BLaER1 treated with 17β-estradiol and CSF1 and Interleukin-3, amounts not matched to agents 10 nM and 100 nM (cell line): ENCODE results near the gene PRKAR1A.
A peak's percentile ranks its signal among the peaks of the same experiment; 100 is the strongest.
"Not testable (repeated sequence)": the region's sequence is repeated elsewhere in the genome, so short reads cannot be mapped to it uniquely, and the experiment has no call there.

Experiments
- H3K27ac ChIP-seq, 11 experiments: shearing (Covaris generic); formaldehyde crosslinking; 2 replicates each; pipeline ENCODE4 v1.8.1; 2022
- H3K27me3 ChIP-seq, 11 experiments: shearing (Covaris generic); formaldehyde crosslinking; 2 replicates each; pipeline ENCODE4 v1.8.1; 2022
- H3K36me3 ChIP-seq, 11 experiments: shearing (Covaris generic); formaldehyde crosslinking; 2 replicates each; pipeline ENCODE4 v1.8.1; 2022
- H3K4me1 ChIP-seq, 10 experiments: shearing (Covaris generic); formaldehyde crosslinking; 2 replicates each; pipeline ENCODE4 v1.8.1; 2022
- H3K4me2 ChIP-seq, 11 experiments: shearing (Covaris generic); formaldehyde crosslinking; 2 replicates each; pipeline ENCODE4 v1.8.1; 2022
- H3K4me3 ChIP-seq, 10 experiments: shearing (Covaris generic); formaldehyde crosslinking; 2 replicates each; pipeline ENCODE4 v1.8.1; 2022
- H3K9ac ChIP-seq, 11 experiments: shearing (Covaris generic); formaldehyde crosslinking; 2 replicates each; pipeline ENCODE4 v1.8.1; 2022
- H3K9me3 ChIP-seq, 11 experiments: shearing (Covaris generic); formaldehyde crosslinking; replicated peaks in 1 of 11; 2 replicates each; pipeline ENCODE4 v1.8.1; 2022
- H4K20me1 ChIP-seq, 11 experiments: shearing (Covaris generic); formaldehyde crosslinking; 2 replicates each; pipeline ENCODE4 v1.8.1; 2022
- Cebpa-rat ChIP-seq, 11 experiments: shearing (Covaris generic); IDR thresholded peaks; 2 replicates each; pipeline ENCODE4 v1.8.1; 2022

The PRKAR1A gene

DNA sequence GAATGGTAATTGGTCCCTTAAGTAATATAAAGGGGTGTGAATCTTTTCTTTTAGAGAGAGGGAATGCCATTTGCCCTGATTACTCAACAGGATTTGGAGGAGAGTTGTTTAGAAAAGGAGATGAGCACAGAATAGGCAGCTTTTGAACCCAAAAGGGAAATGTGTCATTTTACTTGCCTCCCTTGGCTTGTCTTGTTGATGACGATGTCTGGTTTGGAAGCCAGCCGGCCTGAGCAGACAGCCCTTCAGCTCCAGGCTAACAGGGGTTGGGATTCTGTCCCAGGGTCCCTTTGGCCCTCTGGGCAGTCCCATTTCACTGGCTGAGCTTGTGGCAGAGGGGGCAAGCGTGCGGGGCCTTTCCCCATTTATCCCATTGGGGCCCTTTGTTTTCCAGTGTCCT is 22.3 kb upstream of the PRKAR1A start:
- Histone ChIP-seq H3K27me3 (no peaks in the 10 kb centered on the region), H3K36me3 (no peaks in the 10 kb centered on the region), H3K9me3 (peaks cover 0 to 5% (median 0%) of the 10 kb centered on the region in 11 experiments; a peak in 1 of 22 replicates), H3K4me2 (peak overlapping the region in 7 of 11 experiments; percentile 68 to 87 (median 82); a peak in 12 of 22 replicates), H3K27ac (peak overlapping the region in 5 of 11 experiments; percentile 7 to 76 (median 10); a peak in 3 of 22 replicates), H3K9ac (no peak overlapping the region), H3K4me3 (no peak overlapping the region), H3K4me1 (peaks cover 33 to 82% (median 58%) of the 10 kb centered on the region in 10 experiments), H4K20me1 (no peaks in the 10 kb centered on the region)
- no peak for TF ChIP-seq Cebpa-rat (IDR thresholded peaks at IDR 0.05)

DNA sequence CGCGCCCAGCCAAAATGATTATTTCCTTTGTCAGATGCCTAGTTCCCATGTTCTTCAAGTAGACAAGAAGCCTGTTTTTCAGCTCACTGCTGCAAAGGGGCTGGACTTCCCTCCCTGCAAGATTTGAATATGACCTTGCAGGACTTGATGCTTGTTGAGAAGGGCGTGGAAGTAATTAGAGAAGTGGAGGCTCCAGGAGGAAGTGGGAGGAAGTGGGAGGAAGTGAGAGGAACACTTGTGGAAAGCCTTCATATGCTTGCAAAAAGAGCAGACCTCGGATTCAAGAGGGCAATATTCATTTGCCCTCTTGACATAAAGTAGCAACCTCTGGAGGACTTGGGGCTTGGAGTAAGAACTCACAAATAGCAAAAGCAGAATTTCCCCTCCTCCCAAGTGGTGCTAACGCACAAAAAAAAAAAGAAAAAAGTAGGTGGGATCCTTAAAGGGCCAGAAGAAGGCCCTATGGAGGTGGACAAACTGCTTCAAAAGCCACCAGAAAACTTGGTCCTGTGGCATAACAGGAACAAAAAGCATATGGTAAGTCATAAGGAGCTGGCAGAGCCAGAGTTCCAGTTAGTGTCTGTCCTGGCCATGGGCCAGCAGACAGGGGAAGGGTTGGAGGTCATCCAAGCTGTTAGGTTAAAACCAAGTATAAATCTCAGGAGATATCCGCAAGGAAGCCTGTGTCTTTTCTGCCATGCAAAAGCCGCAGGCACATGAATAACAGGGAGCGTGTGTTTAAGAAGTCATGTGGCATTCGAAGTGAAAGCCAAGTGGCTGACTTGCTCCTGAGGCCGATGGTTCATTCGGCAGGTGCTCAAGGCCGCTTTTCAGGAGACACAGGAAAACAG is 20.6 kb upstream of the PRKAR1A start:
- Histone ChIP-seq H3K4me2 (peak overlapping the region; percentile 28 to 87 (median 77); a peak in 21 of 22 replicates), H3K36me3 (no peaks in the 10 kb centered on the region)
- no peak for TF ChIP-seq Cebpa-rat (IDR thresholded peaks at IDR 0.05)

DNA sequence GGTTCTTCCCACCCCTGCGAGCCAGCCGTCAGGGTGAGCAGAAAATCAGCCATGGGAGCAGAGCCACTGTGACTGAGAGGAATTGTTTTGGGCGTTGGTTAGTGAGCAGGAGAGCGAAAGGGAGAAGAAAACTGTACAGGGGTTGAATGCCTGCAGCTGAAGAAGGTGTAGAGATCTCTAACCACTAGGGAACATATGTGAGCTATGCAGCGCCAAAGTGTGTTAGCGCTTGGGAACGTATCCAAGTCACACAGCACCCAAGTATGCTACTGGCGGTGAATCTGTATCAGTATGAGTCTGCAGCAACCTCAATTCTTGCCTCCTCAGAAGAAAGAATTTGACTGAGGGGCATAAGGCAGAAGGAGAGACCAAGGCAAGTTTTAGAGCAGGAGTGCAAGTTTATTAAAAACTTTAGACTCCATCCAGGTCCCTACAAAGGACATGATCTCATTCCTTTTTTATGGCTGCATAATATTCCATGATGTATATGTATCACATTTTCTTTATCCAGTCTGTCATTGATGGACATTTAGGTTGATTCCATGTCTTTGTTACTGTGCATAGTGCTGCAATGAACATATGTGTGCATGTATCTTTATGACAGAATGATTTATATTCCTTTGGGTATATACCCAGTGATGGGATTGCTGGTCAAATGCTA is 19.7 kb upstream of the PRKAR1A start:
- H4K20me1 ChIP-seq, H3K36me3 ChIP-seq, H3K9me3 ChIP-seq, H3K4me3 ChIP-seq, H3K27me3 ChIP-seq: not testable (repeated sequence)
- peak overlapping the region in 8 of 11 experiments; percentile 42 to 87 (median 81); a peak in 15 of 22 replicates for H3K4me2 ChIP-seq
- peak overlapping the region in 7 of 11 experiments; percentile 40 to 78 (median 68); a peak in 11 of 22 replicates for H3K27ac ChIP-seq
- peaks cover 20 to 66% (median 39%) of the 10 kb centered on the region in 10 experiments for H3K4me1 ChIP-seq
- H3K9ac ChIP-seq = peak overlapping the region in 4 of 11 experiments; percentile 42 to 60 (median 52); a peak in 4 of 22 replicates

More for the DNA sequence above, 20.6 kb upstream of the PRKAR1A start:
- H3K9ac ChIP-seq = peak overlapping the region in 6 of 11 experiments; percentile 6 to 60 (median 44); a peak in 7 of 22 replicates
- H3K9me3 ChIP-seq = peaks cover 0 to 5% (median 0%) of the 10 kb centered on the region in 11 experiments; a peak in 1 of 22 replicates
- H3K4me3 ChIP-seq = no peak overlapping the region
- no peaks in the 10 kb centered on the region for H3K27me3 ChIP-seq
- H3K27ac ChIP-seq = peak overlapping the region in 8 of 11 experiments; percentile 34 to 78 (median 62); a peak in 16 of 22 replicates
- no peaks in the 10 kb centered on the region for H4K20me1 ChIP-seq
- peaks cover 24 to 66% (median 44%) of the 10 kb centered on the region in 10 experiments for H3K4me1 ChIP-seq

DNA sequence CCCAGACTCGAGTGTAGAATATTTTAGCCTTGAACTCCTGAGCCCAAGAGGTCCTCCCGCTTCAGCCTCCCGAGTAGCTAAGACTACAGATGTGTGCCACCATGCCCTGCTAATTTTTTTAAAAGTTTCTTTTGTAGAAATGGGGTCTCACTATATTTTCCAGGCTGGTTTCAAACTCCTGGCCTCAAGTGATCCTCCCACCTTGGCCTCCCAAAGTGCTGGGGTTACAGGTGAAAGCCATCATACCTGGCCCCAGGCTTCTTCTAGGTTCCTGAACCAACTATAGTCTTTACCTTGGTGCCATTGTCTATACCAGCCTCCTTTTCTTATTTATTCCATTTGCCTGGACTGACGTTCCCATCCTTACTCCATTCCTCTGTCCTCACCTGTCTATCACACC is 17.1 kb upstream of the PRKAR1A start:
- Histone ChIP-seq H3K4me3 (no peak overlapping the region), H3K4me1 (peaks cover 16 to 71% (median 40%) of the 10 kb centered on the region in 10 experiments), H3K4me2 (no peak overlapping the region), H4K20me1 (no peaks in the 10 kb centered on the region), H3K27ac (no peak overlapping the region), H3K9ac (no peak overlapping the region), H3K27me3 (no peaks in the 10 kb centered on the region), H3K36me3 (no peaks in the 10 kb centered on the region), H3K9me3 (peaks cover 0 to 8% (median 2%) of the 10 kb centered on the region in 11 experiments; a peak in 7 of 22 replicates)
- TF ChIP-seq Cebpa-rat (IDR thresholded peaks at IDR 0.05) = no peak

DNA sequence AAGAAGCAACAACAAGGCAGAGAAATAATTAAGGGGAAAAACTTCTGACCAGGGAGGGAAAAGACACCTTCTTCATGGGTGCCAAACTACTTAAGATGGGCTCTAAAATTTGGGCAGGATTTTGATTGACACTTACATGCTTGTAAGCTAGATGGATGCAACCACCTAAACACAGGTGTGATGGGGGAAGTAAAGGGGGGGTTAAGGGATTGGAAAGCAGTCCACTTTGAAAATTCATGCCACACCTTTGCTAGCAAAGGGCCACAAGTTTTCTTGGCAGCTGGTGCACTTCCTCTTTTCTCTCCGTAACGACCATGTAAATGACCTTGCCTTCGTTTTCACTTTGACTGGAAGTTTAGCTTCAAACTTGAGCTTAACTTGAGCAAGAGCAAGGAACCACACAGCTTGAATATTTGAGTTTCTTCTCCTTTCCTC is 14.3 kb upstream of the PRKAR1A start:
- Histone ChIP-seq H3K27me3 (no peaks in the 10 kb centered on the region), H3K27ac (peak overlapping the region in 9 of 11 experiments; percentile 46 to 74 (median 65); a peak in 16 of 22 replicates), H3K4me3 (no peak overlapping the region), H3K4me1 (peaks cover 8 to 49% (median 17%) of the 10 kb centered on the region in 10 experiments; a peak in 19 of 20 replicates), H3K9ac (peak overlapping the region in 6 of 11 experiments; percentile 4 to 57 (median 32); a peak in 5 of 22 replicates), H4K20me1 (no peaks in the 10 kb centered on the region), H3K9me3 (peaks cover 0 to 10% (median 6%) of the 10 kb centered on the region in 11 experiments; a peak in 7 of 22 replicates), H3K36me3 (no peaks in the 10 kb centered on the region), H3K4me2 (peak overlapping the region; percentile 26 to 94 (median 61))
- no peak for TF ChIP-seq Cebpa-rat (IDR thresholded peaks at IDR 0.05)

DNA sequence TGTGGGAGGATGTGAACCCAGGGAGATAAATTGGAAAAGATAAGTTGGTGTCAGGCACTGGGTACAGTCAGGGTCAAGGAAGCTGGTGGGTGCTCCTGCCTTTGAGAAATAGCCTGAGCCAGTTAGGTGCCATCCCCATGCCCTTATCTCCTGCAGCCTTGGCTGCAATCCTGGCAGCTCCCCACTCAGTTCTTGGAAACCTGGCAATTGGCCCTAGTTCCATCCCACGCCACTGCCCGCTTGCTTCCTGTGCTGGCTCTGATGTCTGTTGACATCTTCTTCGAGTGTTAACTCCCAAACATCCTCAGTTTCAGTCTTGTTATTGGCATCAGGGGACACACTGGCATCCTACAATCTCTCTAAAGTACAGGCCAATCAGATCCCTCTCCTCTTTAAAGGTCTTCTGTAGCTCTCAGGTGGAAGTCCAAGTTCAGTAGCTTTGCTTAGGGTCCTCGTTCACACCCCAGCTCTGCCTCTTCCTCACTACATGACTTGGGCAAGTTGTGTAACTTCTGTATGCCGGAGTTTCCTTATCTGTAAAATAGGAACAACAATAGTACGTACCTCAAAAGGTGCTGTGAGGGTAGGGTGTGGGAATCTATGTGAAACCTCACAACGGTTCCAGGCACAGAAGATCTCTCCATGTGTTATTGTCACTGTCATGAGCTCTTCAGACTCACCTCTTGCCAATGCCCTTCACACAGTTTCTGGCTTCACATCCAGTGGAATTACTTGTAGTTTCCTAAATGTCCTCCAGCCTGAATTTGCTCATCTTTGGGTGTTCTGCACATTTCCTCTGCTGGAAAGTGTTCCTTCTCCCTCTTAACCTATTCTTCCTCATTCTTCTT is 13.5 kb upstream of the PRKAR1A start:
- TF ChIP-seq Cebpa-rat (IDR thresholded peaks at IDR 0.05) = no peak
- no peak overlapping the region for H3K4me3 ChIP-seq
- H3K9ac ChIP-seq = peak overlapping the region in 6 of 11 experiments; percentile 4 to 57 (median 32); a peak in 7 of 22 replicates
- peak overlapping the region in 9 of 11 experiments; percentile 46 to 74 (median 65); a peak in 17 of 22 replicates for H3K27ac ChIP-seq
- no peaks in the 10 kb centered on the region for H4K20me1 ChIP-seq
- peaks cover 8 to 41% (median 17%) of the 10 kb centered on the region in 10 experiments; a peak in 19 of 20 replicates for H3K4me1 ChIP-seq
- H3K4me2 ChIP-seq = peak overlapping the region; percentile 26 to 94 (median 61)
- H3K27me3 ChIP-seq = no peaks in the 10 kb centered on the region
- no peaks in the 10 kb centered on the region for H3K36me3 ChIP-seq
- H3K9me3 ChIP-seq = peaks cover 0 to 10% (median 7%) of the 10 kb centered on the region in 11 experiments; a peak in 7 of 22 replicates

DNA sequence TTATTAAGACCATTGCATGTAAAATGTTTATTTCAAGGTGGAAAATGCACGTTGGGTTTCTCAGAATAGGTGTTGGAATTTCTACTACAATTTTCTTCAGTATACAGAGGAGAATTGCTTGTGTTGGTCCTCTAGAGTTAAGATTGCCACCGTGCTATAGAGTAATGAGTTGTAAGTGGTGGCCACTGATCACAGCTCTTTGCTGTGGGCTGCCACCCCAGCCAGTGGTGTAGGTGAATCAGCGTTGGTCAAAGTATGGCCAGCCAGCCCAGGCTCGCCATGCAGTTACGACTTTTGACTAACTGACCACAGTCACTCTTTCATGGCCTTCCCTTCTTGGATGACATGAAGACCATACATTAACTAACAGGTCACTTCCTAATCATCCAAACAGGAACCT is 12.6 kb upstream of the PRKAR1A start:
- TF ChIP-seq Cebpa-rat (IDR thresholded peaks at IDR 0.05) = no peak
- Histone ChIP-seq H4K20me1 (no peaks in the 10 kb centered on the region), H3K27me3 (no peaks in the 10 kb centered on the region), H3K4me1 (peaks cover 8 to 40% (median 17%) of the 10 kb centered on the region in 10 experiments; a peak in 19 of 20 replicates), H3K27ac (no peak overlapping the region), H3K36me3 (no peaks in the 10 kb centered on the region), H3K9me3 (peaks cover 0 to 13% (median 7%) of the 10 kb centered on the region in 11 experiments; a peak in 7 of 22 replicates), H3K9ac (no peak overlapping the region), H3K4me3 (no peak overlapping the region), H3K4me2 (peak overlapping the region in 2 of 11 experiments; percentile 93 to 94; a peak in 6 of 22 replicates)

DNA sequence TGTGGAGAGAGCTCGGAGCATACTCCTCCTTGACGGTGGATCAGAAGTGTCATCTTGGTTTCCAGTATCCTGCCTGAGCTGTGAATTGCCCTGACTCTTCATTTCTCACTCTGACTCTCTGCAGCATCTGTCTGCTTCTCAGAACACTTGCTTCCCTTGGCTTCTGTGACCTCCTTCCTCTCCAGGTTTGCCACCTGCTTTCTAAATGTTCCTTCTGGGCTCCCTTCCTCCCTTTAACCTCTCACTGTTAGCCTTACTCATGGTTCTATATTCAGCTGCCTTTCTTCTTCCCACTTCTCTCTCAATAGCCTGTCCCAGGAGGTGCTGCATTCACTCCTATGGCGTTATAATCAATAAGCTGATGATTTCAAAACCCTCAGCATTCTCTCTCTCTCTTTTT is 11.2 kb upstream of the PRKAR1A start:
- Histone ChIP-seq H3K4me3 (no peak overlapping the region), H3K4me1 (peaks cover 8 to 40% (median 17%) of the 10 kb centered on the region in 10 experiments; a peak in 19 of 20 replicates), H3K27me3 (no peaks in the 10 kb centered on the region), H3K9ac (no peak overlapping the region), H3K36me3 (no peaks in the 10 kb centered on the region), H3K9me3 (peaks cover 0 to 13% (median 7%) of the 10 kb centered on the region in 11 experiments; a peak in 7 of 22 replicates), H3K27ac (no peak overlapping the region), H3K4me2 (no peak overlapping the region), H4K20me1 (no peaks in the 10 kb centered on the region)
- no peak for TF ChIP-seq Cebpa-rat (IDR thresholded peaks at IDR 0.05)
